Measurements from ENCODE around the gene DUOXA1.

DUOXA1 gene

DNA sequence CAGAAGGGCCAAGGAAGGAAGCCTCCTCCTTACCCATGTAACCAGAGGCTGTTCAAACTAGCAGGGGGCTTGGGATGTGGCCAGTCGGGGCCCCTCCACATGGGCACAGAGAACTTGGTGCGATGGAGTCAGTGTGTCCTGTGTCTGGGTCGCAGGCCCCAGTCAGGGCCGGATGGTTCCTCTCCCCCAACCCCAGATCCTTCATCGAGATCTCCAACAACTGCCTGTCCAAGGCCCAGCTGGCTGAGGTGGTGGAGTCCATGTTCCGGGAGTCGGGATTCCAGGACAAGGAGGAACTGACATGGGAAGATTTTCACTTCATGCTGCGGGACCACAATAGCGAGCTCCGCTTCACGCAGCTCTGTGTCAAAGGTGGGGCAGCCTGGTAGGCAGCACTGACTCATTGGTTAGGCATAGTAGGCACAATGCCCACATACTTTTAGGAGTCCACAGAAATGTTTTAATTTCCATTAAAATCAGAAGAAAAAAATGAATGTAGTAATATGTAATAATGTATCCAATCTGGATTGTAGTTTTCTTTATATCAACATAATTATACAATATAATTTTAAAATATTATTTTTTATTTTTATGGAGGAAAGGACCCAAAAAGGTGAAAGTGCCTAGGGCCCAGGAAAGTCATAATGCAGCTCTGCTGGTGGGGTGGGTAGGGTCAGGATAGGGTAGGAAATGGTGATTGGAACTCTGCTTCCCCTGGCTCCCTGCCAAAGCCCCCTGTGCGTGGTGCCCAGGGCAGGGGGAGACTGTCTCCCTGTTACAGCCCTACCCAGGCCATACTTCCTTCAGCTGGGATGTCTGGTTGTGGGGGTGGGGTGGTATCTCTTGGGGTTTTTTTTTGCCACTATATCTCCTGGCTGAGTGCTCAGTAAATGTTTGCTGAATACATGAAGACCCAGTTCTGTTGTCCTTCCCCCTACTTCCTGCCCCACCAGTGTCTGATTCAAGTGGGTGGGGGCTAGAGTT, 18.7 kb upstream of the DUOXA1 start:
- TF ChIP-seq ZBTB7A (IDR thresholded peaks at IDR 0.05; ENCODE audit: low read depth): no peak
- no peak for TF ChIP-seq YY1 (IDR thresholded peaks at IDR 0.05; ENCODE audit: low read depth)
- TF ChIP-seq, protein P1, sequence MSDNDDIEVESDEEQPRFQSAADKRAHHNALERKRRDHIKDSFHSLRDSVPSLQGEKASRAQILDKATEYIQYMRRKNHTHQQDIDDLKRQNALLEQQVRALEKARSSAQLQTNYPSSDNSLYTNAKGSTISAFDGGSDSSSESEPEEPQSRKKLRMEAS (IDR thresholded peaks at IDR 0.05): no peak
- TF ChIP-seq, protein P2, sequence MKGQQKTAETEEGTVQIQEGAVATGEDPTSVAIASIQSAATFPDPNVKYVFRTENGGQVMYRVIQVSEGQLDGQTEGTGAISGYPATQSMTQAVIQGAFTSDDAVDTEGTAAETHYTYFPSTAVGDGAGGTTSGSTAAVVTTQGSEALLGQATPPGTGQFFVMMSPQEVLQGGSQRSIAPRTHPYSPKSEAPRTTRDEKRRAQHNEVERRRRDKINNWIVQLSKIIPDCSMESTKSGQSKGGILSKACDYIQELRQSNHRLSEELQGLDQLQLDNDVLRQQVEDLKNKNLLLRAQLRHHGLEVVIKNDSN (IDR thresholded peaks at IDR 0.05): no peak
- no peak for TF ChIP-seq CEBPB (IDR thresholded peaks at IDR 0.05)
- TF ChIP-seq, protein P3, sequence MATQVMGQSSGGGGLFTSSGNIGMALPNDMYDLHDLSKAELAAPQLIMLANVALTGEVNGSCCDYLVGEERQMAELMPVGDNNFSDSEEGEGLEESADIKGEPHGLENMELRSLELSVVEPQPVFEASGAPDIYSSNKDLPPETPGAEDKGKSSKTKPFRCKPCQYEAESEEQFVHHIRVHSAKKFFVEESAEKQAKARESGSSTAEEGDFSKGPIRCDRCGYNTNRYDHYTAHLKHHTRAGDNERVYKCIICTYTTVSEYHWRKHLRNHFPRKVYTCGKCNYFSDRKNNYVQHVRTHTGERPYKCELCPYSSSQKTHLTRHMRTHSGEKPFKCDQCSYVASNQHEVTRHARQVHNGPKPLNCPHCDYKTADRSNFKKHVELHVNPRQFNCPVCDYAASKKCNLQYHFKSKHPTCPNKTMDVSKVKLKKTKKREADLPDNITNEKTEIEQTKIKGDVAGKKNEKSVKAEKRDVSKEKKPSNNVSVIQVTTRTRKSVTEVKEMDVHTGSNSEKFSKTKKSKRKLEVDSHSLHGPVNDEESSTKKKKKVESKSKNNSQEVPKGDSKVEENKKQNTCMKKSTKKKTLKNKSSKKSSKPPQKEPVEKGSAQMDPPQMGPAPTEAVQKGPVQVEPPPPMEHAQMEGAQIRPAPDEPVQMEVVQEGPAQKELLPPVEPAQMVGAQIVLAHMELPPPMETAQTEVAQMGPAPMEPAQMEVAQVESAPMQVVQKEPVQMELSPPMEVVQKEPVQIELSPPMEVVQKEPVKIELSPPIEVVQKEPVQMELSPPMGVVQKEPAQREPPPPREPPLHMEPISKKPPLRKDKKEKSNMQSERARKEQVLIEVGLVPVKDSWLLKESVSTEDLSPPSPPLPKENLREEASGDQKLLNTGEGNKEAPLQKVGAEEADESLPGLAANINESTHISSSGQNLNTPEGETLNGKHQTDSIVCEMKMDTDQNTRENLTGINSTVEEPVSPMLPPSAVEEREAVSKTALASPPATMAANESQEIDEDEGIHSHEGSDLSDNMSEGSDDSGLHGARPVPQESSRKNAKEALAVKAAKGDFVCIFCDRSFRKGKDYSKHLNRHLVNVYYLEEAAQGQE (IDR thresholded peaks at IDR 0.05; ENCODE audit: low read depth): no peak
- TF ChIP-seq TAF1 (IDR thresholded peaks at IDR 0.05; ENCODE audit: low read depth): no peak
- TF ChIP-seq EGR1 (IDR thresholded peaks at IDR 0.05): no peak
- TF ChIP-seq NFIC (IDR thresholded peaks at IDR 0.05): no peak
- no peak for TF ChIP-seq EP300 (IDR thresholded peaks at IDR 0.05; ENCODE audit: borderline replicate concordance)
- TF ChIP-seq TCF12 (IDR thresholded peaks at IDR 0.05; ENCODE audit: low read depth): no peak
- TF ChIP-seq CREB1 (IDR thresholded peaks at IDR 0.05; ENCODE audit: low read depth): no peak
- no peak for TF ChIP-seq FOXM1 (IDR thresholded peaks at IDR 0.05; ENCODE audit: borderline replicate concordance, low read depth)
- TF ChIP-seq TEAD4 (IDR thresholded peaks at IDR 0.05): no peak
- TF ChIP-seq RAD21 (IDR thresholded peaks at IDR 0.05; ENCODE audit: low read depth): no peak

DNA sequence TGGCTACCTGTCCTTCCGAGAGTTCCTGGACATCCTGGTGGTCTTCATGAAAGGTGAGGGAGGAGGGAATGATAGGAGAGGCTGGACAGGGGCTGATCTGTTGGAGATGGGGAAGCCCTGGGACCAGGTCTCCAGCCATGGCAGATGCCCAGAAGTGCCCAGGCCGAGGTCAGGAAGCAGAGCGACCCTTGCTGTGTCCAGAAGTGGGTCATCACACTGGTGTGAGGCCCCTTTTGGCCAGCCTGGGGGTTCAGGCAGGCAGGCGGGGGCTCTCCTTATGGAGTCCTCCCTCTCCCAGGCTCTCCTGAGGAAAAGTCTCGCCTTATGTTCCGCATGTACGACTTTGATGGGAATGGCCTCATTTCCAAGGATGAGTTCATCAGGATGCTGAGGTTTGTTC, 17.9 kb upstream of the DUOXA1 start:
- TF ChIP-seq ZBTB7A (IDR thresholded peaks at IDR 0.05; ENCODE audit: low read depth) (no peak), TEAD4 (IDR thresholded peaks at IDR 0.05) (no peak), TCF12 (IDR thresholded peaks at IDR 0.05; ENCODE audit: low read depth) (no peak), RAD21 (IDR thresholded peaks at IDR 0.05; ENCODE audit: low read depth) (no peak), FOXM1 (IDR thresholded peaks at IDR 0.05; ENCODE audit: borderline replicate concordance, low read depth) (no peak), TAF1 (IDR thresholded peaks at IDR 0.05; ENCODE audit: low read depth) (no peak), YY1 (IDR thresholded peaks at IDR 0.05; ENCODE audit: low read depth) (no peak)
- TF ChIP-seq, protein P3 (IDR thresholded peaks at IDR 0.05; ENCODE audit: low read depth): no peak
- TF ChIP-seq, protein P2 (IDR thresholded peaks at IDR 0.05): no peak

DNA sequence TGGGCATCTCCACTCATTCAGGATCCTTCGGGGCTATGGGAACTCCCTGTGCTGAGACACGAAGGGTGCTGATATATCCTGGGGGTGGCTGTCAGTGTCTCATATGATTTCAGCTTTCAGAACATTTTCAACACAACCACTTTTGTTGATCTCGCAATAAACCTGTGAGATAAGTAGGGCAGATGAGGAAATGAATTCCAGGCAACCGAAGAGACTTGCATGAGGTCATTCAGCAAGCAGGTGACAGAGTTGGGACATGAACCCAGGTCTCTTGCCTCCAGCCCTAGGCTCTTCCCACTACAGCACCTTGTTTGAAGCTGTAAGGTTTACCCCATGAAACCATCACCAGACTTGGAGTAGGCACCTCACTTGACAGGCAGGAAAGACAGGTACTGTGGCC, 16.7 kb upstream of the DUOXA1 start:
- TF ChIP-seq TEAD4 (IDR thresholded peaks at IDR 0.05) (no peak), NFIC (IDR thresholded peaks at IDR 0.05) (no peak), CREB1 (IDR thresholded peaks at IDR 0.05; ENCODE audit: low read depth) (no peak), EGR1 (IDR thresholded peaks at IDR 0.05) (no peak), CEBPB (IDR thresholded peaks at IDR 0.05) (no peak), TCF12 (IDR thresholded peaks at IDR 0.05; ENCODE audit: low read depth) (no peak), RAD21 (IDR thresholded peaks at IDR 0.05; ENCODE audit: low read depth) (no peak), EP300 (IDR thresholded peaks at IDR 0.05; ENCODE audit: borderline replicate concordance) (no peak), TAF1 (IDR thresholded peaks at IDR 0.05; ENCODE audit: low read depth) (no peak), ZBTB7A (IDR thresholded peaks at IDR 0.05; ENCODE audit: low read depth) (no peak), YY1 (IDR thresholded peaks at IDR 0.05; ENCODE audit: low read depth) (no peak), FOXM1 (IDR thresholded peaks at IDR 0.05; ENCODE audit: borderline replicate concordance, low read depth) (no peak)
- TF ChIP-seq, protein P2 (IDR thresholded peaks at IDR 0.05): no peak
- TF ChIP-seq, protein P3 (IDR thresholded peaks at IDR 0.05; ENCODE audit: low read depth): no peak
- TF ChIP-seq, protein P1 (IDR thresholded peaks at IDR 0.05): no peak
